Kidney (tissue), 14 donors: ENCODE data around the gene COX8C. TPM values are rescaled to one million over a fixed set of nuclear protein-coding genes. Genes with fewer than 3 reads are reported as not detected.
"Not testable (repeated sequence)": the region's sequence is repeated elsewhere in the genome, so short reads cannot be mapped to it uniquely, and the experiment has no call there.

Source experiments
- DNase-seq, 5 donors: peaks; one replicate each; pipeline ENCODE4 v3.0.0-alpha.2; 2013 to 2020
- FAIRE-seq: peaks from 2 replicates; lab custom pipeline; 2012; peaks lifted over from hg19 to GRCh38; lab: Jason Lieb, UNC
- H3K27ac ChIP-seq, 2 donors: one replicate each; pipeline ENCODE4 v1.7.0; 2013; ENCODE audit warnings: low read depth in 2 of 2, low read length in 2 of 2, inconsistent platforms in 1 of 2
- H3K27me3 ChIP-seq: one replicate; pipeline ENCODE4 v1.7.1; 2013; ENCODE audit warnings: low read length, inconsistent platforms; ENCODE audit not compliant: control insufficient read depth, insufficient read depth
- H3K36me3 ChIP-seq, 3 donors: one replicate each; pipeline versions ENCODE4 v1.7.0 to v1.7.1; 2013; ENCODE audit warnings: low read length in 3 of 3, control low read depth in 1 of 3, inconsistent platforms in 1 of 3; ENCODE audit not compliant: insufficient read depth in 3 of 3, control insufficient read depth in 2 of 3
- H3K4me1 ChIP-seq, 3 donors: one replicate each; pipeline versions ENCODE4 v1.7.0 to v1.7.1; 2013; ENCODE audit warnings: low read length in 3 of 3, inconsistent platforms in 1 of 3, low read depth in 1 of 3; ENCODE audit not compliant: control insufficient read depth in 2 of 3, insufficient read depth in 2 of 3
- H3K4me3 ChIP-seq, 3 donors: one replicate each; pipeline versions ENCODE4 v1.7.0 to v1.8.1; 2013; ENCODE audit warnings: low read length in 3 of 3, control low read depth in 1 of 3, inconsistent platforms in 1 of 3
- H3K9ac ChIP-seq, 3 donors: one replicate each; pipeline versions ENCODE4 v1.7.0 to v1.7.1; 2013; ENCODE audit warnings: low read length in 3 of 3, control low read depth in 1 of 3, inconsistent platforms in 1 of 3
- H3K9me3 ChIP-seq, 3 donors: one replicate each; pipeline versions ENCODE4 v1.7.0 to v1.7.1; 2013; ENCODE audit warnings: low read length in 3 of 3, control low read depth in 1 of 3, inconsistent platforms in 1 of 3; ENCODE audit not compliant: control insufficient read depth in 2 of 3, insufficient read depth in 1 of 3
- intact Hi-C: fragments of 100-400 bp; cut with DNase I; formaldehyde crosslinking; loops from one replicate; pipeline ENCODE4 v1.11.1; 2022
- polyA plus RNA-seq: library from polyadenylated mRNA; stranded (reverse); fragments of 350-450 nt; fragmentation: Illumina TruSeq; extraction: RNeasy Lipid Tissue Mini Kit (QIAGEN cat#74804); gene quantifications from one replicate; pipeline ENCODE4 v1.2.3, GENCODE V29; 2014; ENCODE audit warnings: low read depth, low replicate concordance; ENCODE audit not compliant: insufficient read depth
- total RNA-seq: library from RNA; stranded (reverse); fragmentation: NEBNext Ultra II Directional; extraction: Animal tissue kit (Norgen Biotek cat#: 25700); gene quantifications from one replicate; pipeline ENCODE4 v1.2.1, GENCODE V29; 2021
- TF ChIP-seq, protein P1 (sequence below): IDR thresholded peaks from 3 replicates; pipeline ENCODE4 v1.5.1; 2012; ENCODE audit warnings: mild to moderate bottlenecking, moderate library complexity, borderline replicate concordance; ENCODE audit not compliant: insufficient read depth; ENCODE audit errors: extremely low read depth
- donor health status: control.
- donor health status: control.
- donor health status: control.
- donor health status: control.
- donor health status: control.
- donor health status: DM: yes; HTN: yes; CAD: no.
- donor health status: Normal renal cell carcinoma (clear cell type).

Gene COX8C
- total and polyA plus RNA-seq, 2 donors from 2014 or later: not detected

DNA sequence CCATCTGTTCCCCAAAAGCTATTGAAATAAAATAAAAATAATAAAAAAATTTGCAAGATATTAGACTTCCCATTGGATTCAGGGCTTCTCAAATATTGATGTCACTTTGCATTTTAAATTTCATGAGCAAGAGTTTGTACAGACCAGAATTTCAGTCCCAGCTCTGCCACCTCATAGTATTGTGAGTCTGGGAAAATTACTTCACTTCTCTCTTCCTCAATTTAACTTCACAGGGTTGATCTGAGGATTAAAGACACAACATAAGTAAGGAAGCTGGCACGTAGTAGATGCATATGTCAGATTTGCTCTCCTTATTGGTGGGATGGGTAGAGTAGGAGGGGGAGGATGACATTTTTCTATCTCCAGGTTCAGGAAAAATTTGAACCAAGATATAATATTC is 32.8 kb downstream of the COX8C start:
- no peak for FAIRE-seq

DNA sequence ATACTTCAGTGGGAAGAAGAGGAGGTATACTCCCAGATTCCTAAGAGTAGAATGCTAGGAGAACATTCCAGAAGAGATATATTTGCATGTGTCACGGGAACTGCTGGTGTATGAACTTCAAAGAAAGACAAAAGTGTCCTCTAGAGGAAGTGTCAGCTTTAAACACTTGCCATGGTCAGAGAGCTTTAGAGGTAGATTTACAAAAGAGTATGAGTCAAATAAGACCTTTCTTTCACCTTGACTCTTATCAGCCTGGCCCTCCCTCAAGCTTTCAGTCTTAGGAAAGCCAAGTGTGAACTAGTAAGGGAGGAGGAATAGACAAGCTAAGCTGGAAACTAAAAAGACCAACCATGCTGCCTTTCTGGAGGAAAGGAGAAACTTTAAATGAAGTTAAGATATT is 34.7 kb downstream of the COX8C start:
- DNase-seq (no peak), FAIRE-seq (no peak)
- no peaks in the 10 kb centered on the region for H3K36me3 ChIP-seq
- no peaks in the 10 kb centered on the region for H3K4me1 ChIP-seq
- no peak overlapping the region for H3K27ac ChIP-seq
- H3K9ac ChIP-seq: no peak overlapping the region
- no peak overlapping the region for H3K4me3 ChIP-seq
- intact Hi-C loops: no loop called here
- no peaks in the 10 kb centered on the region for H3K27me3 ChIP-seq
- TF ChIP-seq, protein P1, sequence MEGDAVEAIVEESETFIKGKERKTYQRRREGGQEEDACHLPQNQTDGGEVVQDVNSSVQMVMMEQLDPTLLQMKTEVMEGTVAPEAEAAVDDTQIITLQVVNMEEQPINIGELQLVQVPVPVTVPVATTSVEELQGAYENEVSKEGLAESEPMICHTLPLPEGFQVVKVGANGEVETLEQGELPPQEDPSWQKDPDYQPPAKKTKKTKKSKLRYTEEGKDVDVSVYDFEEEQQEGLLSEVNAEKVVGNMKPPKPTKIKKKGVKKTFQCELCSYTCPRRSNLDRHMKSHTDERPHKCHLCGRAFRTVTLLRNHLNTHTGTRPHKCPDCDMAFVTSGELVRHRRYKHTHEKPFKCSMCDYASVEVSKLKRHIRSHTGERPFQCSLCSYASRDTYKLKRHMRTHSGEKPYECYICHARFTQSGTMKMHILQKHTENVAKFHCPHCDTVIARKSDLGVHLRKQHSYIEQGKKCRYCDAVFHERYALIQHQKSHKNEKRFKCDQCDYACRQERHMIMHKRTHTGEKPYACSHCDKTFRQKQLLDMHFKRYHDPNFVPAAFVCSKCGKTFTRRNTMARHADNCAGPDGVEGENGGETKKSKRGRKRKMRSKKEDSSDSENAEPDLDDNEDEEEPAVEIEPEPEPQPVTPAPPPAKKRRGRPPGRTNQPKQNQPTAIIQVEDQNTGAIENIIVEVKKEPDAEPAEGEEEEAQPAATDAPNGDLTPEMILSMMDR: no peak
- no peaks in the 10 kb centered on the region for H3K9me3 ChIP-seq

More for the DNA sequence above, 32.8 kb downstream of the COX8C start:
- no peak overlapping the region for H3K9ac ChIP-seq
- DNase-seq: no peak
- H3K4me1 ChIP-seq: no peaks in the 10 kb centered on the region
- no peak overlapping the region for H3K27ac ChIP-seq
- H3K4me3 ChIP-seq: no peak overlapping the region
- TF ChIP-seq, protein P1: no peak
- no peaks in the 10 kb centered on the region for H3K27me3 ChIP-seq
- H3K9me3 ChIP-seq: no peaks in the 10 kb centered on the region
- intact Hi-C loops: no loop called here
- H3K36me3 ChIP-seq: no peaks in the 10 kb centered on the region

DNA sequence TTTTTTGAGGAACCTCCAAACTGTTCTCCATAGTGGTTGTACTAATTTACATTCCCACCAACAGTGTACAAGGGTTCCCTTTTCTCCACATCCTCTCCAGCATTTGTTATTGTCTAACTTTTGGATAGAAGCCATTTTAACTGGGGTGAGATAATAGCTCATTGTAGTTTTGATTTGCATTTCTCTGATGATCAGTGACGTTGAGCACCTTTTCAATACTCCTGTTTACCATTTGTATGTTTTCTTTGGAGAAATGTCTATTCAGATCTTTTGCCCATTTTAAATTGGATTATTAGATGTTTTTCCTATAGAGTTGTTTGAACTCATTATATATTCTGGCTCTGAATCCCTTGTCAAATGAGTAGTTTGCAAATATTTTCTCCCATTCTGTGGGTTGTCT is 37.3 kb downstream of the COX8C start:
- intact Hi-C loops, H3K9ac ChIP-seq, FAIRE-seq, H3K27me3 ChIP-seq, H3K4me3 ChIP-seq, H3K36me3 ChIP-seq, H3K27ac ChIP-seq, H3K9me3 ChIP-seq, DNase-seq, H3K4me1 ChIP-seq: not testable (repeated sequence)

DNA sequence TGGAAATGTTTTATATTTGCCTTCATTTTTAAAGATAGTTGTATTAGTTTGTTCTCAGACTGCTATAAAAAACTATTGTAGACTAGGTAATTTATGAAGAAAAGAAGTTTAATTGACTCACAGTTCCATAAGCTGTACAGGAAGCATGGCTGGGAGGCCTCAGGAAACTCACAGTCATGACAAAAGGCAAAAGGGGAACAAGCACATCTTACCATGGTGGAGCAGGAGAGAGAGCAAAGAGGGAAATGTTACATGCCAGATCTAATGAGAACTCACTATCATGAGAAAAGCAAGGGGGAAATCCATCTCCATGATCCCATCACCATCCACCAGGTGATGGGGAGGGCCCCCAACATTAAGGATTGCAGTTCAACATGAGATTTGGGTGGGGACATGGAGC is 48.2 kb downstream of the COX8C start:
- Histone ChIP-seq H3K27ac (no peak overlapping the region), H3K4me3 (no peak overlapping the region), H3K4me1 (no peaks in the 10 kb centered on the region), H3K36me3 (no peaks in the 10 kb centered on the region), H3K9ac (no peak overlapping the region), H3K9me3 (peaks cover 0 to 4% (median 0%) of the 10 kb centered on the region in 3 donors), H3K27me3 (no peaks in the 10 kb centered on the region)
- intact Hi-C loops: no loop called here
- FAIRE-seq (no peak), DNase-seq (no peak)
- TF ChIP-seq, protein P1: no peak
